NCI-H2227 (cell line): ENCODE results near the gene CLEC4F.
A peak's percentile ranks its signal among the peaks of the same experiment; 100 is the strongest.
"Not testable (repeated sequence)": the region's sequence is repeated elsewhere in the genome, so short reads cannot be mapped to it uniquely, and the experiment has no call there.

Source experiments
- DNase-seq: peaks from one replicate; lab custom pipeline; 2025; ENCODE audit not compliant: unreplicated experiment; lab: John Stamatoyannopoulos, UW

The CLEC4F gene

GRCh38 chr2:70826696-70827350 is 6.4 kb upstream of the CLEC4F start:
- no peak for DNase-seq

- DNase-seq: no peak
Observed at GRCh38 chr2:70823249-70823648, 2.9 kb upstream of the CLEC4F start.

- DNase-seq: no peak
Observed at GRCh38 chr2:70822843-70823242, 2.4 kb upstream of the CLEC4F start.

- DNase-seq: no peak
Observed at GRCh38 chr2:70817284-70817954, 3.0 kb downstream of the CLEC4F start.

GRCh38 chr2:70816726-70817125 is 3.7 kb downstream of the CLEC4F start:
- no peak for DNase-seq

- DNase-seq: no peak
Observed at GRCh38 chr2:70808983-70809958, 11.1 kb downstream of the CLEC4F start.

- no peak for DNase-seq
Observed at GRCh38 chr2:70807828-70808118, 12.6 kb downstream of the CLEC4F start.

GRCh38 chr2:70807102-70807827 is 13.1 kb downstream of the CLEC4F start:
- no peak for DNase-seq

GRCh38 chr2:70806620-70807019 is 13.8 kb downstream of the CLEC4F start:
- no peak for DNase-seq

- DNase-seq: peak; percentile 77
Observed at GRCh38 chr2:70806013-70806412, 14.4 kb downstream of the CLEC4F start.

- no peak for DNase-seq
Observed at GRCh38 chr2:70801607-70802263, 18.7 kb downstream of the CLEC4F start.

GRCh38 chr2:70799706-70800105 is 20.7 kb downstream of the CLEC4F start:
- DNase-seq: no peak

GRCh38 chr2:70797996-70798395 is 22.4 kb downstream of the CLEC4F start:
- DNase-seq: not testable (repeated sequence)

- DNase-seq: no peak
Observed at GRCh38 chr2:70797506-70797905, 22.9 kb downstream of the CLEC4F start.

- no peak for DNase-seq
Observed at GRCh38 chr2:70796262-70796661, 24.1 kb downstream of the CLEC4F start.

GRCh38 chr2:70795164-70795995 is 25.0 kb downstream of the CLEC4F start:
- no peak for DNase-seq

- no peak for DNase-seq
Observed at GRCh38 chr2:70793450-70793849, 26.9 kb downstream of the CLEC4F start.

- peak; percentile 34 for DNase-seq
Observed at GRCh38 chr2:70790136-70790828, 30.1 kb downstream of the CLEC4F start, which contains the start of gene FIGLA. TSS of gene FIGLA (minus strand) at chr2:70790643. CDS start at chr2:70790638, 5 bp downstream.
